Stimulated activated CD8-positive, alpha-beta memory T cell treated with anti-CD3 and anti-CD28 coated beads, Interleukin-12 subunit alpha, Interleukin-12 subunit beta, amount 100 ng/mL, for 4 hours (primary cell): ENCODE data around the gene CD180.
A peak's percentile ranks its signal among the peaks of the same experiment; 100 is the strongest.

Experiments used
- DNase-seq: peaks from one replicate; pipeline ENCODE4 v3.0.0-alpha.2; 2020; ENCODE audit warnings: low read depth

Gene CD180

GRCh38 chr5:67160985-67161384 lies 35.6 kb downstream of the CD180 start:
- no peak for DNase-seq

- no peak for DNase-seq
Observed at GRCh38 chr5:67160272-67160671, 36.3 kb downstream of the CD180 start.

DNA sequence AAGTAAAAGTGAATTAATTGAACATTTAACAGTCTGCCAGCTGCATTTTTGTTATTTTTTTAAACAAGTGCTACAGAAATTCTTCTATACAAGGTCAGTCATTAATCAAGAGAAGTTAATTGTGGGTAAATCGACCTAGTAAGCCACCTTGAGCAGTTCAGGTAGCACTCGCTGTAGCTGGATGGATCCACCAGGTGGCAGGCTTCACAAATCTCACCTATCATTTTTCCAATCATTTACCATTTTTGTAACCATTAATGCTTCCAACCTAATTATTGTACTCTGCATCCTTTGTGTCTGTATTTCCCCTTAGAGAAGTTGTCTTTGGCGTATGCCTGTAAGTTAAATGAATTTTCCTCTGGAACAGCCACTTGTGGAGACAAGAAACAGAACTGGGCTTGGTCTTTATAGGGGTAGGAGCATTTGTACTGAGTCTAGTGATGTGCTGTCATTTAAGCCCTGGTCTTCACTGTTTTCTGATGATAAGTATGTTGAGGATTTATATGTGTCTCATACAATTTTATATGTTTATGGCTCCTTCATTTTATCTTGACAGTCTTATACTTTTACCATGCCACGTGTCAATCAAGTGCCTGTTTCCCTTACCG lies 39.5 kb downstream of the CD180 start:
- DNase-seq = peak; percentile 18

GRCh38 chr5:67154556-67155206 lies 41.9 kb downstream of the CD180 start:
- DNase-seq = no peak

GRCh38 chr5:67153292-67153691 lies 43.3 kb downstream of the CD180 start:
- no peak for DNase-seq

DNA sequence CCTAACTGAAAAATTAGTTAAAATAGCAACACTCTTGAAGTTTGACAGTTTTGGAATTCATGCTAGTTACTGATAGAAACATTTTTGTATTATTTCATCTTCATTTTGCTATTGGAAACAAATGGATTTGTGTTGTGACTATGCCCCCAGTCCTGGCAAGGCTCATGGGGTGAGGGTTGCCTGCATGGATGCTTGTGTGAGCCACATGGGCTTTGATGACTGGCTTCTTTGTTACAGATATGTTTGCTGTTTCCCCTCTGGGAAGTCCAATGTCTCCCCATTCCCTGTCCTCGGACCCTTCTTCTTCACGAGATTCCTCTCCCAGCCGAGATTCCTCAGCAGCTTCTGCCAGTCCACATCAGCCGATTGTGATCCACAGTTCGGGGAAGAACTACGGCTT lies 44.2 kb downstream of the CD180 start:
- DNase-seq = no peak

DNA sequence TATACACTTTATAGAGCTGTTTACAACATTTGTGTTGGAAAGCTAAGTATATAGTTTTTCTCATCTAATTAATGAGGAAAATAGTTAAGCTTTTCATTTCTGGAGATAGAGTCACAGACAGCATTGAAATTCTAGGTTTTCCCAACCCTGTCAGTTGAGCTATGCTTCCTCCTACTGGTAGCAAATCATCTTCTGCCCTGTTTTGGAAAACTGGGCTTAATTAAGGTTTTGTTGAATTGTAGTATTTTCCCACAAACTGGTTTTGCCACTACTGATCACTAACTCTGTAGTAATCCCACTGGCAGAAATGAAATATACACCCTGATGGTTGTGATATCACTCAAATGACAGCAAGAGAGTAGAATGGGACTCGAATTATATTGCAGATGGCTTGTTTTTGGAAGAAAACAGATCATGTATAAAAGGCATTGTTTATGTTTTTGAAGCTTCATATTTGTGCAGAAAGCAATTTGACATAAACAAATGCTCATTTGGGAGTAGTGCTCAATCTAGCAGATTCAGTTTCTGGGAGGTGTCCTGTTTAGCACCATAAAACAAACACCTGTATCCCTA lies 46.6 kb downstream of the CD180 start:
- DNase-seq = no peak

DNA sequence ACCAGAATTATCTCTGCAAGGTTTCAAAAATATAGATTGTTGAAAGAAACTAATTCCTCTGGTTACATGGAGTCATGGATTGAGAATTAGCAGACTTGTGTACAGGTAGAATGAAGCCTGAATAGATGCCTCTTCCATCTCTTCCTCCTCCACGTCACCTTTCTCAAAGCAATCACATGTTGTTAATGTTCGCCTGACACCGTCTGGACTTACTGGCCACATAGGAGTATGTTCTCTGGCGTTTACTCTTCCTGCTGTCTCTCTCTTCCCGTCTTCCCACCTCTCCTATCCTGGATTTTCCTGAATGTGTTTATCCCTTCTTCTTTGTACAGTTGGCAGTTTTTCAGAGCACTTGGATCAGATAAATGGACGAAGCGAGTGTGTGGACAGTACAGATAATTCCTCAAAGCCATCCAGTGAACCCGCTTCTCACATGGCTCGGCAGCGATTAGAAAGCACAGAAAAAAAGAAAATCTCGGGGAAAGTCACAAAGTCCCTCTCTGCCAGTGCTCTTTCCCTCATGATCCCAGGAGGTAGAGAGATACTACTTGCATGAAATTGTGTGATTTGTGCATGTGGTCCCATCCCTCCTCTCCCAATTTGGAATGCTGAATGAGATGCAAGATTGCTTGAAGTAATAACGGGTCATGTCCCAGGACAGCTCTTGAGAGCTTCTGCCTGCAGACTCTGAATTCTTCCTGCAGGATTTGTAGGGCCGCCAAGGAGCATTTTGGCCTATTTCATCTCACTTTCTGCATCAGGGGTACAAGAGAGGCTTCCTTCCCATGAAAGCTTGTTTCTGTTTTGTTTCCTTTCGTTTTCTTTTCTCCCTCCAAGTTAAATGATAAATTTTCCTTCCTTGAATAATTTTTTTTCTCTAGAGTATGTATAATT lies 47.3 kb downstream of the CD180 start:
- DNase-seq = no peak

DNA sequence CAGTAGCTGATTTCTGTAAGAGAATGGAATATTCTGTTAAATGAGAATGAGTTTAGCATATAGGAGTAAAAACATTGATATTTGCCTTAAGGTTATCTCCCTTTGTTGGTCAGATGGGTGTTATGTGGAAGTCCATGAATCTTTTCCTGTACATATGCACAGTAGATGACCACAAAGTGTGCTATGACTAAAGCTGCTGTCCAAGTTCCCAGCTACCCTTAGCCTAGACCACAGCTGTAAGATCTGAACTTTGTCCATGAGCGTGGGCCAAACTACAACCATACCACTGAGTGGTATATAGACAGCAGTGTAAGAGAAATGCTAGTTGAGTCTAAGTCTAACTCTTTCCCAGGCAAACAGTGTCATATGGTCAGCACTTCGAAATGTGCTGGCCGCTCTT lies 48.8 kb downstream of the CD180 start:
- no peak for DNase-seq

- no peak for DNase-seq
Observed at GRCh38 chr5:67146981-67147380, 49.6 kb downstream of the CD180 start.

DNA sequence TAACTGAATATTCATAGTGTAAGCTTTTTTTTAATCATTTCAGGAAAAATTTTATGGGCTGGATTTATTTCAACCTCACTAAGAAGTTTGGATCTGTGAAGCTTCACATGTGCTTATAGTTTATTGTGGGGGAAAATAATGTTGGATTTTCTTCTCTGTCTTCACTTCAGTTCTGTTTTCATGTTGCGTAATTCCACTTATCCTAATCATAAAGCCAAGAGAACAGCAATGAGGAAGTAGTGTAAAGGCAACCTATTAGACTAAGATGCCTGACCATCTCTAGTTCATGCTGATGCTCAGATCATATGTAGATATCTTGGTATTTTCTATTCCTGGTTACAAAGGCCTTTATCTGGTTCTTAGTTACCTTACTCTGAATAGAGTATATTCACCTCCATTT lies 50.0 kb downstream of the CD180 start:
- no peak for DNase-seq

DNA sequence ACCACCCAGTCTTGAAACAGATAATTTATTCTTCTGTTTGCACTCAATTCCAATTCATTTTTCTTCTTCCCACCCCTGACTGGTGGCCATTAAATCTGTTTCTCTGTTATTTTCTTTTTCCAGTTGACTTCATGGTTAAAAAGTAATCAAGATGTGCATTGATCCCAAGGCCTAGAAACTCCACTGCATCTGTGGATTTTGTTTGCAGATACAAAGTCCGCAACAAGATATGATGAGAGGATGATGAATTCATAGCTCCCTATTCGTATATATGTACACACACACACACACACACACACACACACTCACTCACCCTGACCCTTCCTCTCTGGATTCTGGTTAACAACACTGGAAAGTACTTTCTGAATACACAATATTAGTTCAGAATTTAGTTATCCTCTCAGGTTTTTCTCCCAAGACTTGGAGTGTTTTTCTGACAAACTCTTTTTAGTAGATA lies 52.4 kb downstream of the CD180 start:
- DNase-seq = no peak

- DNase-seq = no peak
Observed at GRCh38 chr5:67143549-67143948, 53.0 kb downstream of the CD180 start.

- DNase-seq = no peak
Observed at GRCh38 chr5:67142816-67143215, 53.8 kb downstream of the CD180 start.

- no peak for DNase-seq
Observed at GRCh38 chr5:67141644-67142043, 55.0 kb downstream of the CD180 start.

- DNase-seq = no peak
Observed at GRCh38 chr5:67140413-67140812, 56.2 kb downstream of the CD180 start.

GRCh38 chr5:67139030-67139429 lies 57.6 kb downstream of the CD180 start:
- no peak for DNase-seq

- no peak for DNase-seq
Observed at GRCh38 chr5:67135381-67135984, 61.1 kb downstream of the CD180 start.

- DNase-seq = no peak
Observed at GRCh38 chr5:67133776-67134175, 62.8 kb downstream of the CD180 start.

GRCh38 chr5:67133217-67133616 lies 63.4 kb downstream of the CD180 start:
- no peak for DNase-seq

DNA sequence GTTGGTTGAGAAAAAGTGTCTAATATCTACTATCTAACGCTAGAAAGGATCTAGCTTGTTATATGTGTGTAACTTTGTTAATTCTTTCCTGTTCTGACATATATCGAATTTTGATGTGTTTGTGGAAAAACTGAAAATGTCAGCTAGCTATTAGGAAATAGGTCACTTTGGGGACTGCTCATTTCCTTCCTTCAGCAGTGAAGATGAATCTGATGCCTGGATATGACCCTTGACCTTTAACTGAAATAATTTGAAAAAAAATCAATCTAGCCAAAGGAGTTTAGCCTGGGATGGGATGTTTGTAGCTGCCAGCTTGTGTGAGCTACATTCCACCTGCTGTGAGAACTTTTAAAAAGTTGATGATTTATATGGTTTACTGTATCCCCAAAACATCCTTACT lies 66.8 kb downstream of the CD180 start:
- no peak for DNase-seq
